SJCRH30 (cell line): Measurements from ENCODE around the gene PPP1R8. TPM values are rescaled to one million over a fixed set of nuclear protein-coding genes. Genes with fewer than 3 reads are reported as not detected.
A peak's percentile ranks its signal among the peaks of the same experiment; 100 is the strongest.
"Not testable (repeated sequence)": the region's sequence is repeated elsewhere in the genome, so short reads cannot be mapped to it uniquely, and the experiment has no call there.

Source experiments
- DNase-seq, 2 experiments: peaks; one replicate each; pipeline ENCODE4 v3.0.0-alpha.2; 2015 to 2020
- H3K27ac ChIP-seq: fragments of 250-450 bp; sonication (Bioruptor Pico); 2 replicates; pipeline ENCODE4 v1.5.1; 2020; ENCODE audit warnings: mild to moderate bottlenecking, moderate library complexity
- H3K27me3 ChIP-seq: fragments of 250-450 bp; sonication (Bioruptor Pico); 2 replicates; pipeline ENCODE4 v1.5.1; 2020; ENCODE audit warnings: mild to moderate bottlenecking, moderate library complexity
- H3K36me3 ChIP-seq: fragments of 250-450 bp; sonication (Bioruptor Pico); 2 replicates; pipeline ENCODE4 v1.5.1; 2020; ENCODE audit warnings: mild to moderate bottlenecking, moderate library complexity
- H3K4me1 ChIP-seq: fragments of 250-450 bp; sonication (Bioruptor Pico); 2 replicates; pipeline ENCODE4 v1.5.1; 2020; ENCODE audit warnings: mild to moderate bottlenecking, moderate library complexity
- H3K4me3 ChIP-seq: fragments of 250-450 bp; sonication (Bioruptor Pico); 2 replicates; pipeline ENCODE4 v1.5.1; 2020; ENCODE audit warnings: mild to moderate bottlenecking, moderate library complexity
- H3K9me3 ChIP-seq: fragments of 250-450 bp; sonication (Bioruptor Pico); replicated peaks from 2 replicates; pipeline ENCODE4 v1.5.1; 2020; ENCODE audit warnings: mild to moderate bottlenecking, moderate library complexity
- total RNA-seq: library from RNA; depleted of rRNA; stranded (reverse); fragments of >200 nt; shearing (Covaris generic); gene quantifications from 2 replicates; pipeline ENCODE4 v1.2.3, GENCODE V29; 2014

PPP1R8 gene
- total RNA-seq, 1 experiment from 2014 or later, result 84.5 TPM

DNA sequence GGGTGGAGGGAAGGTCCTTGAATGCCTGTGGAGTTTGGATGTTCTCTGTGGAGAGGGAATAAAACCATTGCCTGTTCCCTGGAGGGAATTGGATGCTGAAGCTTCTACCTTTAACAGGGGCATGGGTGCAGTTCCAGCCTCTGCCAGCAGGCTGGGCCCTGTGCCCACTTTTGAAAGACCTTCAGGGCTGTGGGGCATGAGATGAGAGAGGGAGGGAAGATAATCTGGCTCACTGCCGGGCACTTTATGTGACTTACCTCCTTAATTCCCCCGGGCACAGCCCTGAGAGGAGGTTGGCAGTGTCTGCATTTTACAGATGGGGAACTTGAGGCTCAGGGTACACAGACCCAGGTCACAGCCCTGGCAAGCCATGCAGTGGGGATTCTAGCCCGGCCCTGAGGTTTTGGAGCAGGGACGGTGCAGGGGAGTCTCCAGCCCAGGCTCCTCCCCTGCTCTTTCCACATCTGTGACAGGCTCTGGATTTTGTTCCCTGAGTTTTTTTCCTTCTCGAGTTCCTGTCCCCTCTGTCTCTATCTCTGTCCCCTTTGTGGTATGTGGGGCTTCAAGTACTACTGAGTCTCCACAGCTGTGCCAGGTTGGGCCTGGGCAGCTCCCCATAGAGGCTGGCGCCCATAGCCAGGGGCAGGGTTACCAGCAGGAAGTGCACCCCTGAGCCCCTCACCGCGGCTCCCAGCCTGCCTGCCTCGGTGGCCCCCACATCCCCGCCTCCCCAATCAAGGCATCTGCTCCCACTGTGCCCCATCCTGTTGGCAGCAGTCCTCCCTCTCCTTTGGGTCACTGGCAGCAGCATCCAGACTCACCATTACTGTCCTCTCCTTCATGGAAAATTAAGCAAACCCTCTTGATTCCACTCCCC, 27.7 kb downstream of the PPP1R8 start:
- Histone ChIP-seq H3K27me3 (no peaks in the 10 kb centered on the region), H3K4me3 (peak overlapping the region; percentile 34), H3K4me1 (peaks cover 4% of the 10 kb centered on the region; the same call in 1 of the 2 replicates), H3K9me3 (no peaks in the 10 kb centered on the region), H3K36me3 (no peaks in the 10 kb centered on the region), H3K27ac (no peak overlapping the region)
- DNase-seq, result peak; percentile 85 to 94

DNA sequence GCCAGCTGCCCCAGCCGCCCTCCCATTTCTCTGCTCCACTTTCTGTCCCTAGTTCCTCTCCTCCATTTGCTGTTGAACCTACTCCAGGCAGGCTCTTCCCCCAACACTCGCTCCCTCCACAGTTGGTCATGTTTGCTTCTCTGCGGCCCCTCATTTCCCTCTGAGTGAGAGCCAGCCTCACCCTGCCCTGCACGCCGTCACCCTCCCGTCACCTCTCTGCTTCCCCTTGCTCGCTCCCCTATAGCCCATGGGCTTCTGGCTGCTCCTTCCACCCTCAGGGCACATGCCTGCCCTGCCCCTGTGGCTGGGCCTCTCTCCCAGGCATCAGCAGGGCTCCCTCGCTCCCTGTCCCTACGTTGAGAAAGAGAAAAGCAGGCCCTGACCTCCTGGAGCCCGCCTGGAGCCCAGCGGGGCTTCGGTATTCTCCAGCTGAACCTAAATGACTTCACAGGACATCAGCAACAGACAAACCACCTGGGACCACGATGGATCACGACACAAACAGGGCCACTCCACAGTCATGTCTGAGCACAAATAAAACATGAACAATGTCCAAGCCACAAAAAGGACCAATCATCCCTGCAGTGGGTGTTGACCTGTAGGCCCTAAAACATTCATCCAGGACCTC, 28.5 kb downstream of the PPP1R8 start:
- Histone ChIP-seq H3K27me3 (no peaks in the 10 kb centered on the region), H3K4me3 (no peak overlapping the region), H3K9me3 (no peaks in the 10 kb centered on the region), H3K36me3 (no peaks in the 10 kb centered on the region), H3K27ac (no peak overlapping the region), H3K4me1 (peaks cover 4% of the 10 kb centered on the region; the same call in 1 of the 2 replicates)
- no peak for DNase-seq

DNA sequence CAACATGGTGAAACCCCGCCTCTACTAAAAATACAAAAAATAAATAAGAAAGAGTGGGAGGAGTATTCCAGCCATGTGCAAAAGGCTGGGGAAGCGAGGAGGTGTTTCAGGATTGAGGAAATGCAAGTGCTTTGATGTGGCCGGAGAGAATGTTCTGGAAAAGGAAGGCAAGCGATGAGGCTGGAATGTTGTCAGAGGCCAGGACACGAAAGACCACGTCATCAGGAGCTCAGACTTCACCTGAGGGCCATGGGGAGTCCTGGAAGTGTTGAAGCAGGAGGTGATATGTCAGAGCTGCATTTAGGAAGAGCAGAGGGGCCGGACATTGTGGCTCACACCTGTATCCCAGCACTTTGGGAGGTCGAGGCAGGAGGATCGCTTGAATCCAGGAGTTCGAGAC, 30.9 kb downstream of the PPP1R8 start:
- DNase-seq, result no peak
- Histone ChIP-seq H3K9me3 (no peaks in the 10 kb centered on the region), H3K4me3 (no peak overlapping the region), H3K36me3 (no peaks in the 10 kb centered on the region), H3K27ac (no peak overlapping the region), H3K27me3 (no peaks in the 10 kb centered on the region), H3K4me1 (peaks cover 4% of the 10 kb centered on the region; the same call in 1 of the 2 replicates)

DNA sequence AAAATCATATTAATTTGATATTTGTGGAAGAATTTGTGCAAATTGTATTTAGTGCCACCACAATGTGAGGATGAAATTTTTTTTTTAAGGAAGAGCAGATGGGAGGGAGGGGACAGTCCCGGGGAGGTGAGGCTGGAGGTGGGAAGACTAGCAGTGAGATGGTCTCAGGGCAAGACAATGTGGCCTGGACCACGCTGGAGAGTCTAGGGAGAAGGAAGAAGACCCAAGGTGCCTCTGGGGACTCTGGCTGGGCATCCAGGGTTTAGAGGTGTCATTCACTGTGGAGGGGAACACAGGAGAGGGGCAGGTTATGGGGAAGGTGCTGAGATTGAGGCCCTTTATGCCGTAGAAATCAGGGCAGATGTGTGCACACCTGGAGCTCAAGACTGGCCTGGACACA, 31.4 kb downstream of the PPP1R8 start:
- H3K4me1 ChIP-seq, result no peaks in the 10 kb centered on the region
- H3K27me3 ChIP-seq, result no peaks in the 10 kb centered on the region
- no peak for DNase-seq
- no peak overlapping the region for H3K27ac ChIP-seq
- no peaks in the 10 kb centered on the region for H3K36me3 ChIP-seq
- H3K9me3 ChIP-seq, result no peaks in the 10 kb centered on the region
- H3K4me3 ChIP-seq, result no peak overlapping the region

DNA sequence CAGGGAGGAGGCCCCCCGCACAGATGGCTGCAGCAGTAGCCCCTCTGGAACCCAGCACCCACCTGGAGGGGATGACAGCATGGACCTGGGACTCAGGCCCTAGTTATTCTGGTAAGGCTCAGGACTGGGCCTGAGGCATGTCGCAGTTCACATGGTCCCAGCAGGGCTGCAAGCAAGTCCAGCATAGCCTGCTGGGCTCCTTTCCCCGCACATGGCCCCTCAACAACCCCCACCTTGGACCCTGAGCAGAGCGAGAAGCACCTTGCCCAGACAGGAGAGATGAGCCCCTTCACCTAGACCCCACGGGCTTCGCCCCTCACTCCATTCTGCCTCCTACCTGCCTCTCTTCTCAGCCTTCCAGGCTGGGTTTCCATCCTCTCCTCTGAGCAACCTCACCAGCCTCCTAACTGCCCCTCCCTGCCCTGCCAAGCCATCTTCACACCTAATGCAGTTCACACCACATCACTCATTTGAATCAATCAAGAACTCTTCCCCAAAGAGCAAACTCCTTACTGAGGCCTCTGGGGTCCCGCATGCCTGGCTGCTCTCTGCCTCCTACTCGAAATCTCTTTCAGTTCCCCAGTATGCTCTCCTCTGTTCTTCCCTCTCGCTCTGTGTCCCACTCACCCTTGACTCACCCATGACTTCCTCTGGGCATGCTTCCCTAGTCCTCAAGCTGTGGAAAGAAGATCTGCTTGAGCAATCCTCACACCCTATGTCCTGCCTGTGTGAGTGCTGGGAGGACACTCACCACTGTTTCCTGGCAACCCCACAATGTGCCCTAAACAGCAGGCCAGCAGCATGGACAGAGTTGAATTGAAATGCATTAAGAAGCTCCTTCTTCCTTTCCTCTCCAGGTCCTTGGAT, 32.3 kb downstream of the PPP1R8 start:
- peak in 1 of 2 experiments; percentile 37 for DNase-seq
- Histone ChIP-seq H3K9me3 (no peaks in the 10 kb centered on the region), H3K4me1 (no peaks in the 10 kb centered on the region), H3K27ac (no peak overlapping the region), H3K4me3 (no peak overlapping the region), H3K27me3 (no peaks in the 10 kb centered on the region), H3K36me3 (no peaks in the 10 kb centered on the region)

DNA sequence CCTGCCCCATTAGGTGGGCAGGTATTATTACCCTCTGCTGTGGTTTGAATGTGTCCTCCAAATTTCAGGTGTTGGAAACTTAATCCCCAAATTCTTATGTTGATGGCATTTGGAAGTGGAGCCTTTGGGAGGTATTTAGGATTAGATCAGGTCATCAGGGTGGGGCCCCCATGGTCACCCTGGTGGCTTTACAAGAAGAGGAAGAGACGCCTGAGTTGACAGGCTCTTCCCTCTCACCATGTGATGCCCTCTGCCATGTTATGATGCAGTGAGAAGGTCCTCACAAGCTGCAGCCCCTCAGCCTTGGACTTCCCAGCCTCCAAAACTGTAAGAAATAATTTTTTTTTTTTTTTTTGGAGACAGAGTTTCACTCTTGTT, 32.9 kb downstream of the PPP1R8 start:
- 0 out of 2 replicates have a peak, but pooled peaks cover 2% of the 10 kb centered on the region for H3K4me1 ChIP-seq
- H3K9me3 ChIP-seq, result no peaks in the 10 kb centered on the region
- no peak overlapping the region for H3K27ac ChIP-seq
- no peak for DNase-seq
- H3K36me3 ChIP-seq, result no peaks in the 10 kb centered on the region
- no peaks in the 10 kb centered on the region for H3K27me3 ChIP-seq
- no peak overlapping the region for H3K4me3 ChIP-seq

DNA sequence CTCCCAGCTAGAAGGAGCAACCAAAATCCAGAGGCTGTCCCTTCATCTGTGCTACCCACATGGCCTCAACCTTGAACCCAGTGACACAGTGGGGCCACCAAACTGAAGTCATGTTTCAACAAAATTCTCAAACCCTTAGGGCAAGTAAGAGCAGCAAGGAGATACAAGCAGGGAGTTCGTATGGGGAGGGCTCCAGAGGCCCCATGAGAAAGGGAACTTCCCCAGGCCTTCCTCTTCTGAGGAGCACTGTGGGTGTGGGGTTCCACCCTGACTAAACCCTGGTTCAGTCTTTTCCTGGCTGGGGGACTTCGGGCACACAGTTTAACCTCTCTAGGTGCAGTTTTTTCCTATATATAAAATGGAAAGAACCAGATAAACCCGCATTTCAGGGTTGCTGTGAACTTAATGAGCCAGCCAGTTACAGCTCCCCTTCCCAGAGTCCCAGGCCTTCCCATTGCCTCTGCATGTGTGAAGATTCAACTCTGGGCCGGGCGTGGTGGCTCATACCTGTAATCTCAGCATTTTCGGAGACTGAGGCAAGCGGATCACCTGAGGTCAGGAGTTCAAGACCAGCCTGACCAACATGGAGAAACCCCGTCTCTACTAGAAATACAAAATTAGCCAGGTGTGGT, 33.8 kb downstream of the PPP1R8 start:
- no peak for DNase-seq
- Histone ChIP-seq H3K27me3 (no peaks in the 10 kb centered on the region), H3K4me1 (peaks cover 8% of the 10 kb centered on the region; the same call in 1 of the 2 replicates), H3K9me3 (no peaks in the 10 kb centered on the region), H3K4me3 (no peak overlapping the region), H3K36me3 (no peaks in the 10 kb centered on the region), H3K27ac (no peak overlapping the region)

DNA sequence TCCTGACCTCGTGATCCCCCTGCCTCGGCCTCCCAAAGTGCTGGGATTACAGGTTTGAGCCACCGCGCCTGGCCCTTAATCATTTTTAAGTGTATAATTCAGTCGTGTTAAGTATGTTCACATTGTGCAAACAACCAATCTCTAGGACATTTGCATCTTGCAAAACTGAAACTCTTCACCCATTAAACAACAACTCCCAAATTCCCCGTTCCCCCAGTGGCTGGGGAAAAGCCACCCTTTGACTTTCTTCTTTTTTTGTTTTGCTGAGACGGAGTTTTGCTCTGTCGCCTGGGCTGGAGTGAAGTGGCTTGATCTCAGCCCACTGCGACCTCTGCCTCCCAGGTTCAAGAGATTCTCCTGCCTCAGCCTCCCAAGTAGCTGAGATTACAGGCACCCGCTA, 35.2 kb downstream of the PPP1R8 start:
- no peak for DNase-seq
- Histone ChIP-seq H3K9me3 (no peaks in the 10 kb centered on the region), H3K4me3 (no peak overlapping the region), H3K27ac (no peak overlapping the region), H3K36me3 (no peaks in the 10 kb centered on the region), H3K27me3 (no peaks in the 10 kb centered on the region), H3K4me1 (peaks cover 9% of the 10 kb centered on the region; the same call in 1 of the 2 replicates)

DNA sequence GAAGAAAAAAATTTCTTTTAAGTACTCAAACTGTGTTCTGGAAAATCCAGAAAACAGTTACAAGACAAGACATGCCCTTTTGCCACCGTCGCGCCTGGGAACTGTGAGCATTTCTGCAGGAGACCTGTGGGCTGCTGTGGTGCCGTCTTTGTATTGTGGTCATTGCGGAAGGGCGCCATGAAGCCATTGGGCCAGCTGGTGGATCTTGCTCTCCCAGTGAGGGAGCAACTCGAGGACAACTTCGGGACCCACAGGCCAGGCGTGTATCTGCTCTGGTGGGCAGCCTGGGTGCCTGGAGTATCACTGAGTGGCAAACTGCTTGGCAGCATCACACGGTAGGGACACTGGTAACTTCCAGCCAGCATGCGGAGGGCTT, 38.0 kb downstream of the PPP1R8 start:
- Histone ChIP-seq H3K9me3 (no peaks in the 10 kb centered on the region), H3K4me3 (no peak overlapping the region), H3K27me3 (no peaks in the 10 kb centered on the region), H3K27ac (no peak overlapping the region), H3K36me3 (no peaks in the 10 kb centered on the region), H3K4me1 (peaks cover 9% of the 10 kb centered on the region; the same call in 1 of the 2 replicates)
- no peak for DNase-seq

DNA sequence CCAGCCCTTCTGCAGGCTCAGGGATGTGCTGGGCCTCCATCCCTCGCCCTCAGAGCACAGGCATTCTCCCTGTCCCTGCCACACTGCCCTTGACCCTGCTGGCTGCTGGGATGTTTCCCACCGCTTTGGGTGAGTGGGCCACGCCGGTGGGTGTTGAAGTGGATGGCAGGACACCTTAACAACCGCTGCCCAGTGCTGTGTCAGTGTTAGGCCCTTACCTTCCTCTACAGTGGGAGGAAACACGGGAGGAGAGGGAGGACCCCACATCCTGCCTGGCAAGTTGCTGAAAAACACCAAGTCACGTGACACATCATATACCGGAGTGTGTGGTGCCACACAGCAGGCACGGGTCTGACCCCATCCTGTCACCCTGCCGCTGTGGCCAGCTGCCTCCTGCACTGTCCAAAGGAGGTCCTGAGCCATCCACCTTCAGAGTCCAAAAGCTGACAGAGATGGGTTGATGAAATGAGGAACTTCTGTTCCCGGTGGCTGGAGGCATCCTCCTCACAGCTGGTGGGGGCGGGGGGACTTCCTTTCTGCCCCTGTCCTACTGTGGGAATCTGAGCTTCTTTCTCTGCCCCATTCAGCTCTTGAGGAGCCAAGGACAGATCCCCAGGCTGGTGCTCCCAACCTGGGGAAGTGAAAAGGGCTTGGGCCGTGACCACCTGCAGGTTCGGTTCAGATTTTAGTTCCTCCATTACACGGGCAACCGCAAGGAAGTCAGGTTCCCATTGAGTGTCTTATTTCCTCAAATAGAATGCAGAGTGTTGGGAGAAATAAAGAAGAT, 38.5 kb downstream of the PPP1R8 start:
- H3K27ac ChIP-seq, result no peak overlapping the region
- peak in 1 of 2 experiments; percentile 43 for DNase-seq
- no peaks in the 10 kb centered on the region for H3K9me3 ChIP-seq
- no peaks in the 10 kb centered on the region for H3K36me3 ChIP-seq
- H3K27me3 ChIP-seq, result no peaks in the 10 kb centered on the region
- peak overlapping the region; percentile 29 for H3K4me3 ChIP-seq
- peaks cover 9% of the 10 kb centered on the region; the same call in 1 of the 2 replicates for H3K4me1 ChIP-seq

DNA sequence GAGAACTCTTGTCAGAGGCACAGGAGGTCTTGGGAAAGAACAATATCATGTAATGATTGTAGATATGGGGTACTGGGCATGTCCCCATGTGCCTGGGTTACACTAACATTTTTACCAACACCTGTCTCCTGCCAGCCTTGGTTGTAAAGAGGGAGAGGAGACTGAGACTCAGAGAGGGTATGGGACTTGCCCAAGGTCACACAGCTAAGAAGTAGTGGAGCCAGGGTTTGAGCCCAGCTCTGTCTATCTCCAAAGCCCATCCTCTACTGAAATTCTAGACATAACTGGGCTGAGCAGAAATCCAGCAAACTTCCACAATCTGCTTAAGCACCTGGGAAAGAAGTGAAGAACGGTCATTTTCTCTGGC, 39.1 kb downstream of the PPP1R8 start:
- no peak for DNase-seq
- no peak overlapping the region for H3K4me3 ChIP-seq
- no peaks in the 10 kb centered on the region for H3K36me3 ChIP-seq
- no peaks in the 10 kb centered on the region for H3K9me3 ChIP-seq
- H3K27me3 ChIP-seq, result no peaks in the 10 kb centered on the region
- H3K4me1 ChIP-seq, result peaks cover 9% of the 10 kb centered on the region; the same call in 1 of the 2 replicates
- H3K27ac ChIP-seq, result no peak overlapping the region

DNA sequence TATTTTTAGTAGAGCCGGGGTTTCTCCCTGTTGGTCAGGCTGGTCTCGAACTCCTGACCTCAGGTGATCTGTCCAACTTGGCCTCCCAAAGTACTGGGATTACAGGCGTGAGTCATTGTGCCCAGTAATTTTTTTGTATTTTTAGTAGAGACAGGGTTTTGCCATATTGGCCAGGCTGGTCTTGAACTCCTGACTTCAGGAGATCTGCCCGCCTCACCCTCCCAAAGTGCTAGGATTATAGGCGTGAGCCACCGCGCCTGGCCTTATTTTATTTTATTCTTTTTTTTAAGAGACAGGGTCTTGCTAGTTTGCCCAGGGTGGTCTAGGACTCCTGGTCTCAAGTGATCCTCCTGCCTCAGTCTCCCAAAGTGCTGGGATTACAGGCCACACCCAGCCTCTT, 40.5 kb downstream of the PPP1R8 start:
- H3K27me3 ChIP-seq, H3K27ac ChIP-seq, H3K4me3 ChIP-seq, H3K36me3 ChIP-seq, DNase-seq, H3K9me3 ChIP-seq: not testable (repeated sequence)
- H3K4me1 ChIP-seq, result peaks cover 17% of the 10 kb centered on the region

DNA sequence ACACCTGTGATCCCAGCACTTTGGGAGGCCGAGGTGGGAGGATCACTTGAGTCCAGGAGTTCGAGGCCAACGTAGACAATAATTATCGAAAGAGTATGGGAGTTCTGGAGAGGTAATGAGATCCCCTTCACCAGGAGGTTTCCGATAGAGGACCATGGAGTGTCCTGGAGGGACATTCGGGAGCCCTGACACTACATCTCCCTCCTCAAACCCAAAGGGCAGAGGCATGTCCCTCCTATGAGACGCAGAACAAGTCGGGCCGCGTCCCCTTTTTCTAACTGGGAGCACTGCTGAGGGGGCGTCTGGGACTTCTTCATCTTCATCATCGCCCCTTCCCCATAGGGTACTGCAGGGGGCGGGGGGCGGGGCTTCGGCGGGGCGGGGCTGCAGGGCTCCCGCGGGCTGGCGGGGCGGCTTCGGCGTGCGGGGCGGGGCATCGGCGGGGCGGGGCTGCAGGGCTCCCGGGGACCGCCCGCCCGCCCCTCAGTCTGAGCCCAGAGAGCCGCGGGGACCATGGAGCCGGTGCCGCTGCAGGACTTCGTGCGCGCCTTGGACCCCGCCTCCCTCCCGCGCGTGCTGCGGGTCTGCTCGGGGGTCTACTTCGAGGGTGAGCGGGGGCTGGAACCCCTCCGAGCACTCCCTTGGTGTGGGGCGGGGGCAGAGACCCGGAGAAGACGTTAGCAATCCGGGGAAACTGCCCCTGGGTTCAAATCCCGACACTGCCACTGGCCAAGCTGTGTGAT, 41.6 kb downstream of the PPP1R8 start, which contains the start of gene THEMIS2:
Gene THEMIS2 (plus strand): TSS at position 486 of the 743 bp plus-strand sequence. CDS start 28 bp downstream, at position 514.
- Histone ChIP-seq H3K9me3 (no peaks in the 10 kb centered on the region), H3K27ac (no peak within 1 kb of the TSS), H3K27me3 (no peaks in the 10 kb centered on the region), H3K4me1 (peaks cover 20% of the 10 kb centered on the region), H3K4me3 (peak within 1 kb of the TSS; percentile 50), H3K36me3 (no peaks in the 10 kb centered on the region)
- DNase-seq, result peak; percentile 39 to 41
